HG02678 (cell line): ENCODE measurements around the gene NFKB1.

ENCODE experiments used
- ATAC-seq: cut with Tn5 transposase; IDR thresholded peaks from one replicate; pipeline ENCODE4 v1.9.1; 2021; ENCODE audit warnings: mild to moderate bottlenecking, moderate library complexity; ENCODE audit not compliant: unreplicated experiment

Gene NFKB1

GRCh38 chr4:102529977-102530376 lies 28.8 kb downstream of the NFKB1 start:
- ATAC-seq = no peak

- ATAC-seq = no peak
Measured at GRCh38 chr4:102530986-102531385, 29.8 kb downstream of the NFKB1 start.

- ATAC-seq = no peak
Measured at GRCh38 chr4:102531462-102531861, 30.3 kb downstream of the NFKB1 start.

GRCh38 chr4:102533348-102533747 lies 32.2 kb downstream of the NFKB1 start:
- ATAC-seq = no peak

GRCh38 chr4:102533904-102534303 lies 32.7 kb downstream of the NFKB1 start:
- no peak for ATAC-seq

GRCh38 chr4:102534845-102535244 lies 33.7 kb downstream of the NFKB1 start:
- no peak for ATAC-seq

- ATAC-seq = peak; percentile 76
Measured at GRCh38 chr4:102535398-102536082, 34.4 kb downstream of the NFKB1 start.

GRCh38 chr4:102536768-102537167 lies 35.6 kb downstream of the NFKB1 start:
- no peak for ATAC-seq

GRCh38 chr4:102537269-102537668 lies 36.1 kb downstream of the NFKB1 start:
- no peak for ATAC-seq

- ATAC-seq = no peak
Measured at GRCh38 chr4:102541697-102542096, 40.5 kb downstream of the NFKB1 start.

- ATAC-seq = peak; percentile 82
Measured at GRCh38 chr4:102543030-102543928, 42.1 kb downstream of the NFKB1 start.

- peak; percentile 42 for ATAC-seq
Measured at GRCh38 chr4:102546635-102547034, 45.5 kb downstream of the NFKB1 start.

GRCh38 chr4:102547973-102548372 lies 46.8 kb downstream of the NFKB1 start:
- ATAC-seq = no peak

GRCh38 chr4:102551958-102552565 lies 50.9 kb downstream of the NFKB1 start:
- no peak for ATAC-seq

GRCh38 chr4:102552781-102553180 lies 51.6 kb downstream of the NFKB1 start:
- ATAC-seq = no peak

- ATAC-seq = no peak
Measured at GRCh38 chr4:102553982-102554381, 52.8 kb downstream of the NFKB1 start.

- no peak for ATAC-seq
Measured at GRCh38 chr4:102554482-102554881, 53.3 kb downstream of the NFKB1 start.

GRCh38 chr4:102554992-102555391 lies 53.8 kb downstream of the NFKB1 start:
- ATAC-seq = no peak

- no peak for ATAC-seq
Measured at GRCh38 chr4:102557636-102558035, 56.5 kb downstream of the NFKB1 start.

GRCh38 chr4:102560115-102560514 lies 59.0 kb downstream of the NFKB1 start:
- no peak for ATAC-seq

- ATAC-seq = no peak
Measured at GRCh38 chr4:102560571-102561341, 59.6 kb downstream of the NFKB1 start.
